22Rv1 (cell line): ENCODE data around the gene CELF2.

ENCODE experiments used
- CTCF ChIP-seq: fragments of 450-650 bp; IDR thresholded peaks from 2 replicates; pipeline ENCODE4 v1.5.1; 2017; ENCODE audit warnings: mild to moderate bottlenecking
- ZFX ChIP-seq: fragments of 450-650 bp; IDR thresholded peaks from 2 replicates; pipeline ENCODE4 v1.6.1; 2017; ENCODE audit warnings: antibody characterized with exemption, borderline replicate concordance

- TF ChIP-seq CTCF: no peak
- no peak for TF ChIP-seq ZFX
Measured at GRCh38 chr10:11015446-11015934, 2.2 kb upstream of the CELF2 start.
